NCI-H2196 (cell line): ENCODE results near the gene RBM11.
A peak's percentile ranks its signal among the peaks of the same experiment; 100 is the strongest.
"Not testable (repeated sequence)": the region's sequence is repeated elsewhere in the genome, so short reads cannot be mapped to it uniquely, and the experiment has no call there.

ENCODE experiments used
- DNase-seq: peaks from one replicate; lab custom pipeline; 2025; ENCODE audit not compliant: unreplicated experiment; lab: John Stamatoyannopoulos, UW

Gene RBM11

DNA sequence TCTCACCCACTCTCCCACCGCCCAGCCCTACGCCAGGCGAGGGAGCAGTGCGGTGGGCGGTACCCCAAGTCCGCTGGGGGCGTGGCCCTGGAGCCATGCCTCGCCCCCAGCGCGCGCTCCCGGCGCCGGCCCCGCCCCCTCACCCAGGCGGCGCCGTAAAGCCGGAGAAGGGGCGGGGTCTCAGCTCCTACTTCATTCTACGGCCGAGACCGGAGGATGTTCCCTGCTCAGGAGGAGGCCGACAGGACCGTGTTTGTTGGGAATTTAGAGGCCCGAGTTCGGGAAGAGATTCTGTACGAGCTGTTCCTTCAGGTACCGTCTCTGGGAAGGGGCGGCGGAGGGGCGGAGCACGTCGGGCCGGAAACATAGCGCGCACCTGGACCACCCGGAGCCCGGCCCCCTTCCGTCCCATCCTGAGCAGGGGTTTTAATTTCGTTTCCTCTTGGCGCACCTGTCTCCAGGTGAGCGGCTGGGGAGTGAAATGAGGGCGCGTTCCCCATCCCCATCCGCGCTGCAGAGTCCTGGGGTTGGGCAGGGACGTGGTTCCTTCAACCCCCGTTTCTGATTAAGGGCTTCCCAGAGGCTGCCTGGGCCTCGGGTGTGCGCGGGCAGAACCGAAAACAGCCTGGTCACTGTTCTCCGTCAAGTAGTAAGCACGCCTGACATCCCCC, at the start of gene RBM11:
RBM11 (plus strand) TSS at position 187 of the 671 bp plus-strand sequence; CDS start at position 217, 30 bp downstream.
- peak; percentile 83 for DNase-seq

DNA sequence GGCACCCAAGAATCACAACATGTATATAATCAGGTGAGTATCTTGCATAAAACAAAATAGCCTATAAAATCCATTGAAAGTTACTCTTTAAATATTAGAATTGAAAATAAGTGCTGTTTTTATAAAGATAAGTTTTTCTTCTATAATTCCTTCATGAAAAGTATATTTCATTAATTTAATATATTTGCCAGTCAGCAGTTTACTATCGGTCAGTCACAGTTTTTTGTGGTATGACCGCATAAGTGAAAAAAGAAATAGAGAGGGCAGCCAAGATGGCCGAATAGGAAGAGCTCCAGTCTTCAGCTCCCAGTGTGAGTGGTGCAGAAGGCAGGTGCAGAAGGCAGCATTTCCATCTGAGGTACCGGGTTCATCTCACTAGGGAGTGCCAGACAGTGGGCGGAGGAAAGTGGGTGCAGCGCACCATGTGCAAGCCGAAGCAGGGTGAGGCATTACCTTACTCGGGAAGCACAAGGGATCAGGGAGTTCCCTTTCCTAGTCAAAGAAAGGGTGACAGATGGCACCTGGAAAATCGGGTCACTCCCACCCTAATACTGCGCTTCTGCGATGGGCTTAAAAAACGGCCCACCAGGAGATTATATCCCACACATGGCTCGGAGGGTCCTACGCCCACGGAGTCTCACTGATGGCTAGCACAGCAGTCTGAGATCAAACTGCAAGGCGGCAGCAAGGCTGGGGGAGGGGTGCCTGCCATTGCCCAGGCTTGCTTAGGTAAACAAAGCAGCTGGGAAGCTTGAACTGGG, 49.3 kb upstream of the RBM11 start:
- not testable (repeated sequence) for DNase-seq

DNA sequence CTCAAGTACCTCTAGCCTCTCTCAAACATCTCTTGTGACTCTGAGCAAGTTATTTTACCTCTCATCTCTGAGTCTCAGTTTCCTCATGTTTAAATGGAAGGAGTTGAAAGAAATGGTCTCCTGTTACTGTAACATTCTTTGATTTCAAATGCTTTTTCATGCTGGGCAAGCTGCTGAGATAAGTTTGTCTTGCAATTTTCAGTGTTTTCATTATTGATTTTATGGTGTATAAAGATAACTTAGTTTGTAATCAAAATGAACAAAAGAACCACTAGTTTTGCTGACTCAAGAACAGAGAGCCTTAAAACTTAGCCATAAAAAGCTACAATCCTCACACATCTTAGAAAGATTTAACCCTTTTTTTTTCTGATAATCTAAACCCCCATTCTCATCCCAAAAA, 9.7 kb upstream of the RBM11 start:
- DNase-seq: no peak

GRCh38 chr21:14210738-14211137, 5.2 kb upstream of the RBM11 start, which contains the start of gene LIPI:
LIPI (minus strand) TSS chr21:14210955; CDS start chr21:14210845, 110 bp downstream.
- no peak for DNase-seq

DNA sequence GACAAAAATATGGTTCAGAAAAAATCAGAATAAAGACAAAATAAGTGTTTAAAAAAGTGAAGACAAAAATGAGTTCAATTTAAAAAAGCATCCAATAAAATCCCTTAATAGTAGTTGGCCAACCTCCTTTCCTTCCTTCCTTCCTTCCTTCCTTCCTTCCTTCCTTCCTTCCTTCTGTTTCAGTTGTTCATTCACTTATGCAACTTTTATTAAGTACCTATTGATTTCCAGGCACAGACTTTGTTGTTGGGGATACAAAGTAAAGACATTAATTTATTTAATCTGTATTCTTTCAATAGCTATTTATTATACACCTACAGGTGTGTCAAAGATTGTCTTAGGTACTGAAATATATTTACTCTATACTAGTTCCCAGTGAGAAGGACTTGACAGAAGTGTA, 2.8 kb upstream of the RBM11 start:
- no peak for DNase-seq

GRCh38 chr21:14223365-14223764, 7.4 kb downstream of the RBM11 start:
- DNase-seq: no peak

- DNase-seq: no peak
Observed at GRCh38 chr21:14229399-14229798, 13.4 kb downstream of the RBM11 start.

DNA sequence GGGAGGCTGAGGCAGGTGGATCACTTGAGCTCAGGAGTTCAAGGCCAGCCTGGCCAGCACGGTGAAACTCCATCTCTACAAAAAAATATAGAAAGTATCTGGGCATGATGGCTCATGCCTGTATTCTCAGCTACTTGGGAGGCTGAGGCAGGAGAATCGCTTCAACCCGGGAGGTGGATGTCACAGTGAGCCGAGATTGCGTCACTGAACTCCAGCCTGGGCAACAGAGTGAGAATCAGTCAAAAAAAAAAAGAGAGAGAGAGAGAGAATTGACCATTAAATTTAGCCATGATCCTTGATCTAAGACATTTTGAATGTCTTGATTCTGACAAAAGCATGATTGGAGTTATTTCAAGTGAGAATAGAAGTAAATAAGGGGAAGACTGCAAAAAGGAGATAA, 19.1 kb downstream of the RBM11 start:
- DNase-seq: no peak

DNA sequence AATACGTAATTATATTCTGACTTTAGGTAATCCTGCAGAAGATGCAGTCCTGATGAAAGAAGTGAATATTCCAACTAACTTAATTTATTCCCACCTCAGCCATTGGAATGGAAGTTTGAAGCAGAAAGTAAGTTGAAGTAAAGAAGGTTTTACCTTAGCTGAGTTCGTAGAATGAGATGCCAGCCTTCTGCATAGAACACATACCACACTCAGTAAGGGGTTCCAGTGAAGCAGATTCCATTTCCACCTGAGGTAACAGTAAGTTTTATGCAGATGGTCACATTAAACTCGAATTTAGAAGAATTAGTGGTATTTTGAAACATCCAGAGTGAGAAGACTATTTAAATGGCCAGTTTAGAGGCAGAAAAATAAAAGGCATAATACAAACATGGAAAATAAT, 20.2 kb downstream of the RBM11 start:
- no peak for DNase-seq

DNA sequence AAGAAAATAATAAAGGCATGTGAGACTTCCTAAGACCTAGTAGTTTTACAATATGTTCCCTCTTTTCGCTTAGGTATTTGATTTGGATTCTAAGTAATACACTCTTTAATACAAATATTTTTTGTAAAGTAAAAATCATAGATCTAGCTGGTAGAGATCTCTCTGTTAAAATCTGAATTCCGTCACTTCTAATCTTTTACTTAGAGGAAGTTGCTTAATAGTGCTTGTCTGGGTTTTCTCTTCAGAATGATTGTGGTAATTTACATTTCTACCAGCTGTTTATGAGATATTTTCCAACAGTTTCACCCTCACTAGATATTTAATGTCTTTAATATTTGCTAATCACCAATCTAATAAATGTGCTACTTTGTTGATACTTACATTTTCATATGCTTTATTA, 23.3 kb downstream of the RBM11 start:
- DNase-seq: no peak

- no peak for DNase-seq
Observed at GRCh38 chr21:14241297-14241696, 25.3 kb downstream of the RBM11 start.

GRCh38 chr21:14243461-14243860, 27.5 kb downstream of the RBM11 start:
- DNase-seq: no peak

- DNase-seq: no peak
Observed at GRCh38 chr21:14243874-14244273, 27.9 kb downstream of the RBM11 start.

- DNase-seq: no peak
Observed at GRCh38 chr21:14244911-14245310, 29.0 kb downstream of the RBM11 start.

DNA sequence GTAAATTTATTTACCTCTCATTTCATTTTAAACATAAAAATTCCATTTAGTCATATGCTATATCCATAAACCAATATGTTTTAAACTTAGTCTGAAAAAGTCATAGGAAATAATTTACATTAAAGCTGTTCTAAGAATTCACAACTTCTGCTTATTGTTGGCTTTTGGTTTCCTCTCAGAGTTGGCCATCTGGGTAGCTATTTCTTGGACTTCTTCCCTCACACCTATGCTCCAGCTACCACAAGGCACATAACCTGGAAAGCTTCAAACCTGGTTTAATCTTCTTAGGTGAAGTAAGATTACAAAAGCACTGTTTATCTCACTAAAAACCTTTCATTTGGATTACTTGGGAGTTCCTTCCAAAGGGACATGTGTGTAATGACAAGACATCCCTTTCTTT, 29.8 kb downstream of the RBM11 start:
- no peak for DNase-seq

DNA sequence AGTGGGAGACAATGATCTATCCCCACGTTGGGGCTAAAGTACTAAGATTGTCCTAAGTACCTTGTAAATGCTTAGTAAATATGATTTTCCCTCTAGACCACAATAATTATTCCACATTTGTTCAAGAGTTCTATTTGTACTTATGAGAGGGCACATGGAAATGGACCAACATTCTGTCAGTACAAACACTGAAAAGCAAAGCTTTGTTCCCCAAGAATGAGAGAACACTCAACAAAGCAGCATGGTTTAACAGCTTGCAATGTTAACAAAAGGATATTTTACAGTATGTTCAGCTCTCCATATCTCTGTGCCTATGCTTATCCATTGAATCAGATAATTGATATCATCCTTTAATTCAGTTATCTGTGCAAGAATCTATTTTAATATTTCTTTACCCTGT, 35.4 kb downstream of the RBM11 start:
- DNase-seq: no peak

DNA sequence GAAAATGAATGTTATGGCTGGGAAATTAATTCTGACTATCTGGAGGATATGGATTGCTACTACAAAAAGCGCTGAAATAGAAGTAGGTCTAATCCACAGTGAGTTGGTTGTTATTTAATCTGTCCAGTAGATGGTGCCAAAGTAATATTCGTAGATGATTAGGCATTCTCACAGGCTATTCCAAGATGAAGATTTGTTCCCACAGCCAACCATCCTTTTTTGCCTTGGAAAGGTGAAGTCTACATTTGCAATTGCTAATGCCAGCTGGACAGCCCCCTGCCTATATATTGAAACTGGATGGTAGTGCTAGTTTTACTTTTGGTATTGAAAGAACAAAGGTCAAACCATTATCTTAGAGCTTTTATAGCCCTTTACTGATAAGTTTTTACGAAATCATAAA, 43.8 kb downstream of the RBM11 start:
- peak; percentile 34 for DNase-seq

- DNase-seq: no peak
Observed at GRCh38 chr21:14260174-14260764, 44.3 kb downstream of the RBM11 start.

DNA sequence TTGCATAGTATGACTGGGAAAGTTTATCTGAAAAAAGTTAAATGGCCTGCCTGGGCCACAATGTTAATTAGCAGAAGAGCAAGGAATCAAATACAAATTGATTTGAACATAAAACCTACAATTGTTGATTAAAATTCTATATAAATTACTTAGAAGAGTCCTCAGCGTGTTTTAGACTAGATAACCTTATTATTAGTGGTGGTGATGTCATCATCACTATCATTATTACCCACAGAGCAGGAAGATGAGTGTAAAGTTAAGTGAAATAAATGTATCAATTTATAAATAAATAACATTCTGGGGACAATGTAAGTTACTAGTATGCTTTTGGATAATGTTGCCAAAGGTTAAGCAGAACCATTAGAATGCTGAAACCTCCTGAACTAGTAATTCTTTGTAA, 46.1 kb downstream of the RBM11 start:
- DNase-seq: no peak

DNA sequence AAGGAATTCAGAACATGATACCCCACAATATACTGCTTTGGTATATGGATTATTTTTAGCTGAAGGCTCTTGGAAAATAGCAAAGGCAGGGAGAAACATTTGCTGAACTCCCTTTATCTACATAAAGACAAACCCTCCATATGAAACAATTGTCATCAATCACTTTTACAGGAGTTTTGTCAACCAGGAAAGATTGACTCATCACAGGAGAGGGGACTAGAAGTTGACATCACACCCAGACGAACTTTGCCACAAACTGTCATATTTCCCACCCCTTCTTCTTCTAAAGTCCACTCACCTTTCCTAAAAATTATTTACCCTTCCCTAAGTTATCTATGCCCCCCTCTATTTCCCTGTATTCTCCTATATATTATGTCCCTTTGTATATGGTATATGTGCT, 47.9 kb downstream of the RBM11 start:
- no peak for DNase-seq

- DNase-seq: no peak
Observed at GRCh38 chr21:14265023-14265422, 49.1 kb downstream of the RBM11 start.

GRCh38 chr21:14267076-14267475, 51.1 kb downstream of the RBM11 start:
- DNase-seq: no peak
